Heart left ventricle (tissue), 16 donors: Measurements from ENCODE around the gene C1GALT1C1L. TPM values are rescaled to one million over a fixed set of nuclear protein-coding genes. Genes with fewer than 3 reads are reported as not detected.

Experiments used
- ATAC-seq, 4 donors: fragments of 200-7000 bp; cut with Tn5 transposase; one replicate each; pipeline ENCODE4 v1.9.1; 2020 to 2022; ENCODE audit warnings: moderate library complexity in 4 of 4, mild to moderate bottlenecking in 3 of 4, moderate number of reproducible peaks in 1 of 4
- DNase-seq, 5 donors: peaks; one replicate each; pipeline ENCODE4 v3.0.0-alpha.2; 2020
- H3K27ac ChIP-seq, 12 donors: fragments of 200-600 bp; sonication (generic) in 4 of 12; one replicate each; pipeline versions ENCODE4 v1.5.0 to v1.8.0; 2016 to 2022; ENCODE audit warnings: mild to moderate bottlenecking in 2 of 12
- H3K27me3 ChIP-seq, 9 donors: fragments of 200-600 bp; sonication (generic) in 2 of 9; one replicate each; pipeline versions ENCODE4 v1.5.1 to v1.8.0; 2016 to 2022; ENCODE audit warnings: mild to moderate bottlenecking in 3 of 9
- H3K36me3 ChIP-seq, 9 donors: fragments of 200-600 bp; sonication (generic) in 2 of 9; one replicate each; pipeline versions ENCODE4 v1.5.0 to v1.8.0; 2018 to 2022; ENCODE audit warnings: mild to moderate bottlenecking in 2 of 9
- H3K4me1 ChIP-seq, 12 donors: fragments of 200-600 bp; sonication (generic) in 4 of 12; one replicate each; pipeline versions ENCODE4 v1.5.0 to v1.8.0; 2016 to 2022; ENCODE audit warnings: mild to moderate bottlenecking in 3 of 12
- H3K4me3 ChIP-seq, 12 donors: fragments of 200-600 bp; sonication (generic) in 4 of 12; one replicate each; pipeline versions ENCODE4 v1.5.0 to v1.8.0; 2017 to 2022; ENCODE audit warnings: mild to moderate bottlenecking in 9 of 12, moderate library complexity in 4 of 12
- H3K9me3 ChIP-seq, 12 donors: fragments of 200-600 bp; sonication (generic) in 4 of 12; one replicate each; pipeline versions ENCODE4 v1.5.0 to v1.8.0; 2016 to 2022; ENCODE audit warnings: mild to moderate bottlenecking in 1 of 12
- POLR2A ChIP-seq, 2 donors: fragments of 450-650 bp; IDR thresholded peaks; one replicate each; pipeline ENCODE4 v1.6.1; 2017; ENCODE audit warnings: antibody characterized with exemption in 2 of 2, mild to moderate bottlenecking in 2 of 2, moderate library complexity in 2 of 2
- WGBS, 4 donors: extraction: QIAGEN DNeasy Blood & Tissue Kit in 2 of 4; methylation state at CpG; one replicate each; pipeline versions ENCODE4 v1.1.5 to v1.1.7; 2013 to 2018; 5-methylcytosine and 5-hydroxymethylcytosine counted together
- intact Hi-C, 10 donors: fragments of 100-400 bp; cut with DNase I; formaldehyde crosslinking; loops; one replicate each; pipeline versions ENCODE4 v1.11.1 to v1.14.2; 2022
- long read RNA-seq, 3 donors: library from polyadenylated mRNA; unstranded; transcript quantifications; one replicate each; pipeline ENCODE4 v2.0.0, GENCODE V29; 2020 to 2021
- polyA plus RNA-seq, 2 donors: library from polyadenylated mRNA; stranded (reverse); fragments of 200-250 nt; gene quantifications; one replicate each; pipeline ENCODE4 v1.2.3, GENCODE V29; 2013
- total RNA-seq, 9 donors: library from RNA; depleted of rRNA in 2 of 9; stranded (reverse); fragments of >200 nt in 2 of 9; fragmentation: NEBNext Ultra II Directional in 3 of 9; extraction: Animal tissue kit (Norgen Biotek cat#: 25700) in 3 of 9; gene quantifications; one replicate each; pipeline versions ENCODE4 v1.1.0 to v1.2.4, GENCODE V29; 2016 to 2023
- TF ChIP-seq, protein P1 (sequence below), 12 donors: fragments of 200-600 bp; sonication (generic) in 4 of 12; IDR thresholded peaks; one replicate each; pipeline versions ENCODE4 v1.5.0 to v1.8.0; 2018 to 2022; ENCODE audit warnings: antibody characterized with exemption in 12 of 12, mild to moderate bottlenecking in 5 of 12
- donor health status: ischemic (EF 13 %, LVEDD 7.1; RV severe dilation, severe dysfunction).
- donor health status: healthy with polysubstance abuse.
- donor health status: DM: no; HTN: yes; CAD: no.
- donor health status: DM: no; HTN: no; CAD: no.
- donor health status: ischemic (EF 25% LVEDD 6.9; RV normal size, moderate dysfunction).
- donor health status: ischemic (EF 25% LVEDD 5.7; RV mildly dilated, moderate dysfunction).
- donor health status: healthy.
- donor health status: DM: yes; HTN: yes; CAD: no.
- donor health status: ischemic (EF 35%, LVEDD 5.7; RV mildly dilated, moderate dysfunction).
- donor health status: nonischemic (EF 11% LVEDD 7.7; RV severe dilation, severe dysfunction).
- donor health status: DM: yes; HTN: yes; CAD: no.
- donor health status: PGD.
- donor health status: ischemic (EF 29% LVEDD 5.4; RV normal size, mild dysfunction).
- donor health status: nonischemic (EF 23%, LVEDD 6.1; RV moderate dilation, normal function).

Gene C1GALT1C1L
- total RNA-seq = 1 to 10 TPM in 3 of 9 donors, under 1 TPM in 5, not detected in 1; 0.30 to 1.7 (median 0.88) TPM
- polyA plus RNA-seq = 1 to 10 TPM in 1 of 2 donors, under 1 TPM in 1; 0.46 to 1.3 TPM
- long read RNA-seq, donor 1 = 0 reads
- long read RNA-seq, donor 2, partial matches to known transcripts = 0 of 2 reads
- long read RNA-seq, donor 2, other reads (novel, unspliced or antisense) = 0 of 2 reads
- long read RNA-seq, donor 3, partial matches to known transcripts = 0 of 1 reads
- long read RNA-seq, donor 3, other reads (novel, unspliced or antisense) = 0 of 1 reads

DNA sequence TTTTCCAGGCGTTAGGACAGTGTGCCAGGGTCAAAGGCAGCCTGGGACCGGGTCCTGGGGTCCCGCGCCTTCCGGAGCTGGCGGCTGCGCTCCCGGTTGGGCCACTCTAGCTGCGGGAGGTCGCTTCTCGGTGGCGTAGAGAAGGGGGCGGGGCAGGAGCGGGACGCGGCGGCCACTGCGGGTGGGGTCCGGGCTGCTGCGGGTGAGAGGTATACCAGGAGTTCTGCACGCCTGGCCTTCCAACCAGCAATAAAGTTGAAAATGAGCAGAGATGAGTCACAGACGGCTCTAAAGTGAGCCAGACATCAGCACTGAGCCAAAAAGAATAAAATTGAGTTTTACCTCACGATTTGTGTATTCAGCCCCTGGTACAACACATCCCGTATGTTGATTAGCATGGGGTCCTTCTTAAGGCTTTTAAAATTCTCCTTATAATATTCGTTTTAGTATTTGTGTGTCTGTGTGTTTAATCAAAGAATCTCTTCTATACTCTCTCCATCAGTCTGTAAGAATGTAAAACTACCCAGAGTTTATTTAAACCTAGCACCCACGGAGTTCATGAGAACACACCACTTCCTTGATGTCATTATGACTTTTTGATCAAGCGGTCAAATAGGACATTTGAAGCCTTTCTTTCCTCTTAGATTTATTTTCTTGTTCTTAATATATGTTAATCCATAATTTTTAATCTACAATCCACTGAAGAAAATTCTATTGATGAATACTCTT lies at the start of gene C1GALT1C1L:
Gene C1GALT1C1L (minus strand): TSS at position 108 of the 729 bp plus-strand sequence. CDS start 107 bp downstream, at position 1.
- H3K4me3 ChIP-seq = peak within 1 kb of the TSS; percentile 10 to 73 (median 56)

DNA sequence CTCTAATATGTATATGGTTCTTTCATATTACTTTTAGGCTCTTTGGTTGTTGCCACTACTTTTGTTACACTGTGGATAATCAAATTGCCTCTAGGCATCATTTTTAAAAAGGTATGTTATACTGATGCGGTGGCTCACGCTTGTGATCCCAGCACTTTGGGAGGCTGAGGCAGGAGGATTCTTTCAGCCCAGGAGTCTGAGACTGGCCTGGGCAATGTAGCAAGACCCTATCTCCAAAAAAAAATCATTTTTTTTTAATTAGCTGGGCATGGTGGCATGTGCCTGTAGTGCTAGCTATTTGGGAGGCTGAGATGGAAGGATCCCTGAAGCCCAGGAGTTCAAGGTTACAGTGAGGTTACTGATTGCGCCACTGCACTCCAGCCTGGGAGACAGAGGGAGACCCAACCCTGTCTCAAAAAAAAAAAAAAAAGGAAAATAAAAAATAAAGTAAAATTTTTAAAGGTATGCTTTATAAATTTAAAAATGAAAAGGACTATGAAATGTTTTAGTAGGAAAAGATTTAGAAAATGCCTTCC lies 49.5 kb upstream of the C1GALT1C1L start:
- Histone ChIP-seq H3K27me3 (peaks cover 0 to 4% (median 0%) of the 10 kb centered on the region in 9 donors), H3K36me3 (peaks cover 0 to 4% (median 0%) of the 10 kb centered on the region in 9 donors), H3K4me3 (no peak overlapping the region), H3K4me1 (peaks cover 0 to 8% (median 0%) of the 10 kb centered on the region in 12 donors), H3K27ac (peak overlapping the region in 4 of 12 donors; percentile 12 to 55 (median 34)), H3K9me3 (no peaks in the 10 kb centered on the region)
- no peak for DNase-seq
- ATAC-seq = no peak
- intact Hi-C loops = no loop called here
- TF ChIP-seq, protein P1, sequence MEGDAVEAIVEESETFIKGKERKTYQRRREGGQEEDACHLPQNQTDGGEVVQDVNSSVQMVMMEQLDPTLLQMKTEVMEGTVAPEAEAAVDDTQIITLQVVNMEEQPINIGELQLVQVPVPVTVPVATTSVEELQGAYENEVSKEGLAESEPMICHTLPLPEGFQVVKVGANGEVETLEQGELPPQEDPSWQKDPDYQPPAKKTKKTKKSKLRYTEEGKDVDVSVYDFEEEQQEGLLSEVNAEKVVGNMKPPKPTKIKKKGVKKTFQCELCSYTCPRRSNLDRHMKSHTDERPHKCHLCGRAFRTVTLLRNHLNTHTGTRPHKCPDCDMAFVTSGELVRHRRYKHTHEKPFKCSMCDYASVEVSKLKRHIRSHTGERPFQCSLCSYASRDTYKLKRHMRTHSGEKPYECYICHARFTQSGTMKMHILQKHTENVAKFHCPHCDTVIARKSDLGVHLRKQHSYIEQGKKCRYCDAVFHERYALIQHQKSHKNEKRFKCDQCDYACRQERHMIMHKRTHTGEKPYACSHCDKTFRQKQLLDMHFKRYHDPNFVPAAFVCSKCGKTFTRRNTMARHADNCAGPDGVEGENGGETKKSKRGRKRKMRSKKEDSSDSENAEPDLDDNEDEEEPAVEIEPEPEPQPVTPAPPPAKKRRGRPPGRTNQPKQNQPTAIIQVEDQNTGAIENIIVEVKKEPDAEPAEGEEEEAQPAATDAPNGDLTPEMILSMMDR (IDR thresholded peaks at IDR 0.05) = no peak
- no peak for TF ChIP-seq POLR2A (IDR thresholded peaks at IDR 0.05)
- 93 to 98% (median 97%) methylated on average over 3 of the region's 3 CpGs for WGBS, 4 donors

More for the DNA sequence above, at the start of gene C1GALT1C1L:
- Histone ChIP-seq H3K9me3 (peaks cover 0 to 10% (median 0%) of the 10 kb centered on the region in 12 donors), H3K36me3 (peaks cover 0 to 3% (median 0%) of the 10 kb centered on the region in 9 donors), H3K27ac (peak within 1 kb of the TSS in 7 of 12 donors; percentile 1 to 77 (median 35)), H3K27me3 (peaks cover 0 to 11% (median 0%) of the 10 kb centered on the region in 9 donors), H3K4me1 (peaks cover 0 to 14% (median 0%) of the 10 kb centered on the region in 12 donors)
- intact Hi-C loops = no loop called here
- peak; percentile 59 to 81 (median 66) for DNase-seq
- 12 to 23% (median 14%) methylated on average over 27 of the region's 27 CpGs for WGBS, 4 donors
- TF ChIP-seq, protein P1 (IDR thresholded peaks at IDR 0.05) = no peak
- peak in 1 of 2 donors; percentile 19 for TF ChIP-seq POLR2A (IDR thresholded peaks at IDR 0.05)
- peak; percentile 87 to 98 (median 91) for ATAC-seq

DNA sequence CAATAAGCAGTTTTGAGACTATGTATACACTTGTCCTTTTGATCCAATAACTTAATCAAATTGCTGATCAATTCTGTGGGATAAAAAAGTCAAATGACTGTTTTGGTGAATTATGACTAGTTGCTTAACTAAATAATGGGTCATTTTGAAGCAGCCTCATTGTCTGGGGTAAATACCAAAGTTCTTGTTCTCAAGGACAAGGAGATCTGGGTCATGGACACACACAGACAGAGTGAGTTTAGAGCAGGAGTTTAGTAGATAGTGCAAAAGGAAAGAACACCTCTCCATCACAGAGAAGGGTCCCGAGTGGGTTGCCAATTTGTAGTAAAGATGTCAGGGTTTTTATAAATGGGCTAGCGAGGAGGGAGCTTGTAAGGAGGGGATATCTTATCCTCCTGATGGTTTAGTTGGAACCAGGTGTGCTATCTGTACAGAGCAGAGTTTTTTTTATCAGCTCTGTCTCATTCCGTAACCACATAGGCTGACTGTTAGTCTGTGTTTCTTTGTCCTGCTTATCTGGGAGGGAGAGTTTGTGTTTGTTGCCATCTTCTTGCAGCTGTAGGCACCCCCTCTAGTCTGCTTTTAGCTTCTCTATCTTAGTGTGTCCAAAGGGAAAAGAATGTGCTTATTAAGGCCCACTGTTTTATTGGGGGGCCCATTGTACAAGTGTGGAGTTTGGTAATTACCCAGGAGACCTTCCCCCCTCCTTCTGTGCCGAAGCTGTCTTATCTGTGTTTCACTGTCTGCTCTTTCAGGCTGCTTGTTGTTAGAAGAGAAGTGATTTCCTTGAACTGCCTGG lies 48.7 kb upstream of the C1GALT1C1L start:
- H3K27ac ChIP-seq = peak overlapping the region in 4 of 12 donors; percentile 12 to 55 (median 34)
- peaks cover 0 to 6% (median 0%) of the 10 kb centered on the region in 9 donors for H3K36me3 ChIP-seq
- WGBS, 4 donors = 33 to 55% (median 44%) methylated on average over 4 of the region's 4 CpGs
- ATAC-seq (peak; percentile 24 to 65 (median 40)), DNase-seq (no peak)
- H3K9me3 ChIP-seq = no peaks in the 10 kb centered on the region
- peaks cover 0 to 8% (median 0%) of the 10 kb centered on the region in 12 donors for H3K4me1 ChIP-seq
- peaks cover 0 to 4% (median 0%) of the 10 kb centered on the region in 9 donors for H3K27me3 ChIP-seq
- no peak for TF ChIP-seq POLR2A (IDR thresholded peaks at IDR 0.05)
- intact Hi-C loops = no loop called here
- H3K4me3 ChIP-seq = no peak overlapping the region

DNA sequence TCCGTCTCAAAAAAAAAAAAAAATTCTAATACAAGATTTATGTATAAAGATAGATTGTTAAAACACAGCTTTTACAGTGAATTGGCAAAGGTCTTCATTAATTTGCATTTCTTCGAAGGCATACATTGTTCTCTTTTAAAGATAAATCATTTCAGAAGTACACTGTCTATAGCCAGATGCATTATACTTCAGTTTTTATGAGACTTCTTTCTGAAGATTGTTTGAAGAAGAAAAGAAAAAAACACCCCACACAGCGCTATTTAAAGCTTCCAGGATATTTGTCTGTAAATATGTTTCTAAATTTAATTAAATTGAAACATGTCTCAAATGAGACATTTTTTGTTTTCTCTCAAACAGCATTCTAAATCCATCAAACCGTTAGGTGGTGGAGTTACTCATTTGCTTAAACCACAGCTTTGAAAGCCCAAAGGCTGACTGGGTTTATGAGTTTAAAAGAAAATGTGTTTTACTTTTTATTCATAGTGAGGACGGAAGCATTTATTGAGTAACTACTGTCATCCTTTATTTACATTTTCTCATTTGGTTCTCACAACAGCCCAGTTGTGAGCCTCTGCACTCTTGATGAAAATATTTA lies 42.4 kb upstream of the C1GALT1C1L start:
- WGBS, 4 donors = 83 to 89% (median 86%) methylated on average over 5 of the region's 5 CpGs
- Histone ChIP-seq H3K27me3 (peaks cover 0 to 4% (median 0%) of the 10 kb centered on the region in 9 donors), H3K4me3 (no peak overlapping the region), H3K27ac (no peak overlapping the region), H3K9me3 (no peaks in the 10 kb centered on the region), H3K4me1 (peaks cover 0 to 6% (median 0%) of the 10 kb centered on the region in 12 donors), H3K36me3 (peaks cover 0 to 5% (median 0%) of the 10 kb centered on the region in 9 donors)
- no peak for ATAC-seq
- intact Hi-C loops = no loop called here
- DNase-seq = no peak
- no peak for TF ChIP-seq POLR2A (IDR thresholded peaks at IDR 0.05)
- TF ChIP-seq, protein P1 (IDR thresholded peaks at IDR 0.05) = no peak
